ACC112 (cell line): ENCODE data around the gene RHBDD1.

Experiments used
- H2AFZ ChIP-seq: fragments of 200-600 bp; sonication (generic); one replicate; pipeline ENCODE4 v1.6.0; 2017; ENCODE audit warnings: antibody characterized with exemption, low read length; ENCODE audit not compliant: unreplicated experiment
- H3K27ac ChIP-seq: fragments of 200-600 bp; sonication (generic); 2 replicates; pipeline ENCODE4 v1.5.1; 2014; ENCODE audit warnings: low read depth, mild to moderate bottlenecking, antibody characterized with exemption, low read length, moderate library complexity
- H3K27me3 ChIP-seq: fragments of 200-600 bp; sonication (generic); 2 replicates; pipeline ENCODE4 v1.6.1; 2014; ENCODE audit warnings: mild to moderate bottlenecking, antibody characterized with exemption, low read length, moderate library complexity, mixed read lengths; ENCODE audit not compliant: insufficient read depth
- H3K36me3 ChIP-seq: fragments of 200-600 bp; sonication (generic); 2 replicates; pipeline ENCODE4 v1.6.1; 2016; ENCODE audit warnings: mild to moderate bottlenecking, antibody characterized with exemption, low read length, moderate library complexity, mixed read lengths; ENCODE audit not compliant: insufficient read depth
- H3K4me1 ChIP-seq: fragments of 200-600 bp; sonication (generic); one replicate; pipeline ENCODE4 v1.6.1; 2016; ENCODE audit warnings: low read length, mixed read lengths; ENCODE audit not compliant: insufficient read depth, unreplicated experiment, control insufficient read depth
- H3K4me3 ChIP-seq: fragments of 200-600 bp; sonication (generic); 2 replicates; pipeline ENCODE4 v1.5.1; 2014; ENCODE audit warnings: mild to moderate bottlenecking, low read depth, low read length
- H3K79me2 ChIP-seq: fragments of 200-600 bp; sonication (generic); one replicate; pipeline ENCODE4 v1.6.0; 2016; ENCODE audit warnings: low read length; ENCODE audit not compliant: control insufficient read depth, unreplicated experiment, insufficient read depth

Gene RHBDD1

GRCh38 chr2:226962176-226962773, 126.4 kb downstream of the RHBDD1 start:
- no peaks in the 10 kb centered on the region for H3K27me3 ChIP-seq
- peaks cover 9% of the 10 kb centered on the region for H3K4me1 ChIP-seq
- no peak overlapping the region for H3K4me3 ChIP-seq
- H3K27ac ChIP-seq, result no peak overlapping the region
- no peaks in the 10 kb centered on the region for H3K36me3 ChIP-seq
- H3K79me2 ChIP-seq, result no peaks in the 10 kb centered on the region
- H2AFZ ChIP-seq, result no peak overlapping the region

GRCh38 chr2:226963528-226963927, 127.7 kb downstream of the RHBDD1 start:
- Histone ChIP-seq H3K27ac (no peak overlapping the region), H3K27me3 (no peaks in the 10 kb centered on the region), H3K4me1 (peaks cover 9% of the 10 kb centered on the region), H3K79me2 (no peaks in the 10 kb centered on the region), H2AFZ (no peak overlapping the region), H3K4me3 (no peak overlapping the region), H3K36me3 (no peaks in the 10 kb centered on the region)

DNA sequence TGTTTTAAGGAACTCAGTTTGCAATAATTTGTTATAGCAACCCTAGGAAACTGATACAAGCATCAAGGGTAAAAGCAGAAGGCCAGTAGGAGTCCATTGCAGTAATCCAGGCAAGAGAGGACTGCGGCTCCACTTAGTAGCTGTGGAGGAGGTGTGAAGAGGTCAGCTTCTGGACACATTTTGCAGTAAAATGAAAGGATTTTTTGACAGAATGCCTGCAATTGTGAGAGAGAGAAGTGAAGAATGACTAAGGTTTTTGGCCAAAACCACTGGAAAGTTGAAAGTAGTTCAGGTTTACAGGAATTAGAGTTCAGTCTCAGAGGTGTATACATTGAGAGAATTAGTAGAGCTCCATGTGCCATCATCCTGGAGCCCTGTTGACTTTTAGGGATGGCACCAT, 129.5 kb downstream of the RHBDD1 start:
- H2AFZ ChIP-seq, result no peak overlapping the region
- H3K4me1 ChIP-seq, result peaks cover 14% of the 10 kb centered on the region
- H3K27ac ChIP-seq, result no peak overlapping the region
- H3K79me2 ChIP-seq, result no peaks in the 10 kb centered on the region
- no peak overlapping the region for H3K4me3 ChIP-seq
- H3K27me3 ChIP-seq, result no peaks in the 10 kb centered on the region
- H3K36me3 ChIP-seq, result no peaks in the 10 kb centered on the region

GRCh38 chr2:226969417-226970080, 133.7 kb downstream of the RHBDD1 start:
- Histone ChIP-seq H3K27ac (no peak overlapping the region), H3K36me3 (no peaks in the 10 kb centered on the region), H3K4me1 (peaks cover 5% of the 10 kb centered on the region), H3K79me2 (no peaks in the 10 kb centered on the region), H3K4me3 (no peak overlapping the region), H3K27me3 (no peaks in the 10 kb centered on the region), H2AFZ (no peak overlapping the region)

DNA sequence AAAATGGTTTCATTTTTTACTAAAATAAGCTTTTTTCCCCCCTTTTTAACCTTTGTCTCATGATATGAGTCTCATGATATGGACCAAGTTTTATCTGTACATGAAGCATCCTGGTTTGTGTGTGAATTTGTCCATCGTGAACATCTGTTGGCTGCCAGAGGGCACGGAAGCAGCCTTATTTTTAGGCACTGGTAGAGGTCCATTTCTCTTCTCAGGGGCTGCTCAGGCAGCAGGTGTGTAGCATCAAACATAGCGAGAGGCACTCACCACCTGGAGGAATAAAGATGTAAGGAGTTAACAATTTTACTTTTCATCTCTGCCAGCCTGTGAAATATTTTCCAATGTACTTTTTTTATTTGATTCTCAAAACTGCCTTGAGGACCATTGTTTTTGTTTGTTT, 134.5 kb downstream of the RHBDD1 start:
- H3K36me3 ChIP-seq, result no peaks in the 10 kb centered on the region
- H3K4me3 ChIP-seq, result no peak overlapping the region
- H3K27ac ChIP-seq, result no peak overlapping the region
- no peaks in the 10 kb centered on the region for H3K79me2 ChIP-seq
- H3K27me3 ChIP-seq, result no peaks in the 10 kb centered on the region
- H2AFZ ChIP-seq, result no peak overlapping the region
- H3K4me1 ChIP-seq, result peaks cover 5% of the 10 kb centered on the region

DNA sequence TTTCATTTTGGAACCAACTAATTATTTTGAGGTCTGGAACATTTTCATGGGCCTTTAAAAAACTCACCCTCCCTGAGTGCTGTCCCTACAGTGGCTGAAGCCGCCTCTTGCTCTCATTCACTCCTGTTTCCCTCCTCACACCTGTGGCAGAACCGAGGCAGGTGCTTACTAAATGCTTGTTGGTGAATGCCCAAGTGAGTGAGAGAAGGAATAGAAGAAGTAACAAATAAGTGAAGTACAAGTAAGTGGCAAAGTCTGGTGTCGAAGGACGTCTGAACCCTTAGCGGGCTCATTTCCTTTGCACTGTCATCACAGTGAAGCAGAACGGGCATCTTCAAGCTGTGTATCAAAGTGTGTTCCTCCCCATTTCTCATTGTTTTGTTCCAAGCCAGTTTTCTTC, 135.2 kb downstream of the RHBDD1 start:
- Histone ChIP-seq H3K4me3 (no peak overlapping the region), H2AFZ (no peak overlapping the region), H3K4me1 (peaks cover 5% of the 10 kb centered on the region), H3K79me2 (no peaks in the 10 kb centered on the region), H3K27me3 (no peaks in the 10 kb centered on the region), H3K36me3 (no peaks in the 10 kb centered on the region), H3K27ac (no peak overlapping the region)

DNA sequence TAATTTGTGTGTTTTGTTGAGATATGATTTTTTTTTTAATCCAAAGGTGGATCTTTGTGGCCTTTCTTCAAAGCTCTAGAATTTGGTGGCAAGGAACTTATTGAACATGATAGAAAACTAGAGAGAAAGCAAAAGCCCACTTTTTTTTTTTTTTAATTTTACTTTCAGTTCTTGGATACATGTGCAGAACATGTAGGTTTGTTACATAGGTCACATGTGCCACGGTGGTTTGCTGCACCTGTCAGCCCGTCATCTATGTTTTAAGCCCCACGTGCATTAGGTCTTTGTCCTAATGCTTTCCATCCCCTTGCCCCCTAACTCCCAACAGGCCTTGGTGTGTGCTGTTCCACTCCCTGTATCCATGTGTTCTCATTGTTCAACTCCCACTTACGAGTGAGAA, 135.9 kb downstream of the RHBDD1 start:
- peaks cover 5% of the 10 kb centered on the region for H3K4me1 ChIP-seq
- no peak overlapping the region for H2AFZ ChIP-seq
- H3K27ac ChIP-seq, result no peak overlapping the region
- H3K27me3 ChIP-seq, result no peaks in the 10 kb centered on the region
- no peaks in the 10 kb centered on the region for H3K36me3 ChIP-seq
- H3K79me2 ChIP-seq, result no peaks in the 10 kb centered on the region
- no peak overlapping the region for H3K4me3 ChIP-seq

GRCh38 chr2:226973816-226974215, 138.0 kb downstream of the RHBDD1 start:
- Histone ChIP-seq H3K79me2 (no peaks in the 10 kb centered on the region), H3K27ac (no peak overlapping the region), H3K27me3 (no peaks in the 10 kb centered on the region), H2AFZ (no peak overlapping the region), H3K4me3 (no peak overlapping the region), H3K4me1 (peaks cover 5% of the 10 kb centered on the region), H3K36me3 (no peaks in the 10 kb centered on the region)

GRCh38 chr2:226977775-226978190, 141.9 kb downstream of the RHBDD1 start:
- no peaks in the 10 kb centered on the region for H3K27me3 ChIP-seq
- H3K27ac ChIP-seq, result no peak overlapping the region
- no peaks in the 10 kb centered on the region for H3K4me1 ChIP-seq
- no peaks in the 10 kb centered on the region for H3K36me3 ChIP-seq
- no peaks in the 10 kb centered on the region for H3K79me2 ChIP-seq
- H2AFZ ChIP-seq, result no peak overlapping the region
- H3K4me3 ChIP-seq, result no peak overlapping the region

GRCh38 chr2:226978300-226978699, 142.4 kb downstream of the RHBDD1 start:
- Histone ChIP-seq H3K27ac (no peak overlapping the region), H3K27me3 (no peaks in the 10 kb centered on the region), H3K4me1 (no peaks in the 10 kb centered on the region)

GRCh38 chr2:226979004-226979403, 143.2 kb downstream of the RHBDD1 start:
- H3K27ac ChIP-seq, result no peak overlapping the region
- H3K4me1 ChIP-seq, result no peaks in the 10 kb centered on the region
- no peaks in the 10 kb centered on the region for H3K79me2 ChIP-seq
- no peak overlapping the region for H2AFZ ChIP-seq
- H3K27me3 ChIP-seq, result no peaks in the 10 kb centered on the region
- H3K4me3 ChIP-seq, result no peak overlapping the region
- no peaks in the 10 kb centered on the region for H3K36me3 ChIP-seq

More at GRCh38 chr2:226978300-226978699, 142.4 kb downstream of the RHBDD1 start:
- Histone ChIP-seq H2AFZ (no peak overlapping the region), H3K79me2 (no peaks in the 10 kb centered on the region), H3K4me3 (no peak overlapping the region), H3K36me3 (no peaks in the 10 kb centered on the region)
